NT2/D1 (cell line): ENCODE measurements around the gene DEUP1.

Experiments
- SUZ12 ChIP-seq: IDR thresholded peaks from 2 replicates; pipeline ENCODE4 v1.6.1; 2011; ENCODE audit not compliant: insufficient read length, insufficient read depth; ENCODE audit errors: extremely low read depth
- ZNF274 ChIP-seq: IDR thresholded peaks from 2 replicates; pipeline ENCODE4 v1.6.1; 2011; ENCODE audit warnings: mild to moderate bottlenecking, low read depth, low read length

DNA sequence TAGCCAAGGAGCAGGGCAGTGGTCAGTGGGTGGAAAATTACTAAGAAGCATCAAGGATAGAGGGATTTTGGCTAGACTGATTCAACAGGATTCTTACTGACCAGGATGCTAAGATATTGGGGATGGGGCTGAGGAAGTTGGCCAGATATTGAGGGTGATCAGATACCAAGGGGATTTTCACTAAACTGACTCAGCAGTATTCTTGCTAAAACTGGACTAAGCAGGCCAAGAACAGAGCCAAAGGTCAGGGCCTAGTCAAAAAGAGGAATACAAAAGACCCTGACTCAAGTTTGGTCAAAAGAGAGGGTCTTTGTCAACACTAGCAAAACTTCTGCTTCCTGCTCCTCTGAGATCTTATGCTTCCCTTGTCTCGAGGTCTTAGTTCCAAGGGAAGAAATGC is 38.6 kb upstream of the DEUP1 start:
- TF ChIP-seq ZNF274 (no peak), SUZ12 (no peak)
